Measurements from ENCODE around the gene PCMTD2.
"Not testable (repeated sequence)": the region's sequence is repeated elsewhere in the genome, so short reads cannot be mapped to it uniquely, and the experiment has no call there.

Gene PCMTD2

GRCh38 chr20:64224351-64225170, 31.0 kb upstream of the PCMTD2 start:
- no peak for DNase-seq (ENCODE audit: low read depth in 2 of 2)

DNA sequence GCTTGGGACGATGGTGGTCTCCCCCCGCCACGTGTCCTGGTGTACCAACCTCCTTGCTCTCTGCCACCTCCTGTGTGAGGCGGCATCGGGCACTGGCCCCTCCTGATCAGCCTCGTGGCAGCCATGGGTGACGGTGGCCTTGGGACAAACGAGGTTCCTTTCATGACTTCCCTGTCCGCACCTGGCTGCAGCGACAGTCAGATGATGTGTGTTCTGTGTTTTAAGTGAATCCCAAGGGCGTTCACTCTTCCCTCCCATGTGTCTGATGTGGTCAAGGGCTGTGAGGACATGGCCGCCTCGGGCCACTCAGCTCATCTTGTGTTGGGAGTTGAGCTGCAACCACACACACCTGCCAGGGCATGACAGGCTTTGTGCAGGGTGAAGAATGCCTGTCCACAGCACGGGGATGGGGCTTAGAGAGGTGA, 30.4 kb upstream of the PCMTD2 start:
- no peak for DNase-seq (ENCODE audit: low read depth in 2 of 2)

DNA sequence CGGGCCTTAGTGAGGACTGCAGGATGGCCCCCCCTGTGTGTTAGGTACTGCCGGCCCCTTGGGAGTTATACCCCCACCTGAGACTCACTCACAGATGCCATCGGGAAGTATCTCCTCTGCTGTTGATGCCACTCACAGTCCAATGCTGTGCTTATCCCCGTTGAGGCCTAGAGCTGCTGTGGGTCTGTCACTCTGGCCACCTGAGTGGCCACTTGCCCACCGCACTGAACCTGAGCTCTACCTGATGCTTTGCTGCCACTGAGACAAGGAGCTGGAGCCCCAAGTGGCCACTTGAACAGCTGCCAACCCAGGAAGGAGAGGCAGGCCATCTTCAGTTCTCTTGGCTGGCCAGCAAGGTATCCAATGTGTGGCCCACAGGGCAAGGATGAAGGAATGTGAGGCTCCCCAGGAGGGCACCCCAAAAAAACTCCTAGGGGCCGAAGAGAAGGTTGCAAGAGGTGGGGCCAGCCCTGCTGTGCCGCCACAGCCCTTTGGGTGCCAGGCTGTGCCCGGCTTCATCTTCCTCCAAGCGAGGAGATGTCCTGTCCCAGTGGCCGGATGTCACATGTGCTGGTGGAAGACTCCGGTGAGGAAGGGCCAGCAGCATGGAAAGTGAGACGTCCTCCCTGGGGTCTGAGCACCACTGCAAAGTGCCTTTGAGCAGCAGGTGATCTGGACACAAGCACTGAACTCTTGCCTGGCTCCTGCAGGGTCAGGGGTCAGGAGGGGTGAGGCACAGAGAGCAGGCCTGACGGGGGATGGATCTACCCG, 29.5 kb upstream of the PCMTD2 start:
- DNase-seq (ENCODE audit: low read depth in 2 of 2), result no peak

DNA sequence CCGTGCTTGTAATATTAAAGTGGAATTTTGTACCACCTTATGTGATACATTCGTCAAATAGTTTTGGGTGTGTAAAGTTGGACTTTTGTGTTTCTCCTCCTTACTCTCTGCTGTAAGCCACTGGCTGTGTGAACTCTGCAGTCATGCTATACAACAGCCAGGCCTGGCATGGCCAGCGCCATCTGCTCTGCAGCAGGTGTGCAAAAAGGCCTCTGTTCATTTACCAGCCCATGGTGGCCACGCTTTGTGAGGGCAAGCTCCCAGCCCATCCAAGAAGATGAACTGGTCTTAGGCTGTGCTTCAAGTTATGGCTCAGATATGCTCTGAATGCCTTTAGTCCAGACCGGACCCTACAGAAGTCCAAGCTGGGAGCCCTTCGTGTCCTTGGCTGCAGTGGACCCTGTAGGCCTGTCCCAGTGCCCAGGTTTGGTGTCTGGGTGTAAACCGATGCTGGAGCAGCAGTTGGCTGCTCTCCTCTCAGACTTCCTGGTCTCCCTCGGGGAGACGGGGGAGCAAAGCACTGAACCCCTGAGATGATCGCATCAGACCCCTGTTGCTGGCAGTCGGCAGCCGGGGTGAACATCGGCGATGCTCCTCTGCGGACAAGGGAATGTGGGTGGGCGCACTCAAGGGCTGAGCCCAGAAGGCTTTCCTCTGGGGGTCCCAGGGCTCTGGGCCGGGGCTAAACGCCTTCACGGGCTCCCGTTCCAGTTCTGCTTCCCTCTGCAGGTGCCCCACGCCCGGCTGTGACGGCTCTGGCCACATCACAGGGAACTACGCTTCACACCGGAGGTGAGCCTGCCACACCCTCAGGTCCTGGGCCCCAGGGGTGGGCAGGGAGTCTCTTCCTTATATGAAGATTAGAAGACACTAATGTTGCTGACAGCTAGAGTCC, 28.6 kb upstream of the PCMTD2 start:
- DNase-seq (ENCODE audit: low read depth in 2 of 2), result no peak

DNA sequence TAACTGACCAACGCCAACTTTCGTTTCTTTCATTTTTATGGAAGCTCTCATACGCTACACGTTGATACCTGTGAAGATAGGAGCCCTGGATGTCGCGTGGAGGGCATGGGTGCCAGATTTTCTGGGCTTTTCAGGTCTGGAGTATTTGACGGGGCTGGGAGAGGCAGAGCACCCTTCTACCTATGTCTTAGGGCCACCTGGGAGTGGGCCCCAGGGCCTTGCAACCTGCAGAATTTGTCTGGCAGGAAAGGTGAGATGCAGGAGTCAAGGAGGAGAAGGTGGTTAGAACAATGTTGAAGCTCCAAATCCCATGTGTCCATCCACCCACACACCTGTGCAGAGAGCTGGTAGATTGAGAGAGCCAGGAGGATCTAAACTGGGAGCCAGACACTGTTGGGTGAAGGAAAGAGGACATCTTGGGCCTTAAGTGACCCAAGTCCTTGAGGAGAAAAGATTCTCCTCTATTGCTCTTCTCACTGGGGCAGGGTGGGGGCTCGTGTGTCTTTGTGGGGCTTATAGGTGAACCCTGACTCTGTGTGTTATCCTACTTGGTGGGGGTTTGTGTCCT, 27.4 kb upstream of the PCMTD2 start:
- DNase-seq (ENCODE audit: low read depth in 2 of 2), result no peak

- no peak for DNase-seq (ENCODE audit: low read depth in 2 of 2)
Measured at GRCh38 chr20:64228751-64229506, 26.6 kb upstream of the PCMTD2 start.

DNA sequence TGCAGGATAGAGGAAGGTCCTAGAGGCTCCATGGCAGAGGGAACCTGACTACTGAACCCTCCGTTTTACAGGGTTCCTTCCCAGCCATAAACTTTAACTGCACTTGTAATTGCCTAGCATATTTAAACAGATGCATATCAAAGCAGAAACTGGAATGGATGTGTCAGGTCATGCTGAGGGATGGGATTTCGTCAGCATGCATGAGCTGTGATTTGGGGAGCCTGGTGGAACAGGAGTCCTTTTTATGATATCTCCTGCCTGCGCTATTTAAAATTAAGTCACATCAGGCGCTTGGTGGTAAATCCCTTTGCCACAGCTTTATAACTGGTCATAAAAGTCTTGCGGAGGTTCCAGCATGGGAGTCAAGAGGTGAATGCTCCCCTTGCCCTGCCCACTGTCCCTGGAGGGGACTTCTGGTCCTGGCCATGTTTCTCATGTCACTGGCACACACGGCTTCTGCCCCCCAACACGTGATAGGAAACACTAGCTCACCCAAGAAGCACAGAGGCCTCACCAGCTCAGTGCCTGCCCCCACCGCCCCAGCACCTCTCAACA, 26.0 kb upstream of the PCMTD2 start:
- DNase-seq (ENCODE audit: low read depth in 2 of 2), result no peak

- no peak for DNase-seq (ENCODE audit: low read depth in 2 of 2)
Measured at GRCh38 chr20:64230461-64231145, 24.9 kb upstream of the PCMTD2 start.

DNA sequence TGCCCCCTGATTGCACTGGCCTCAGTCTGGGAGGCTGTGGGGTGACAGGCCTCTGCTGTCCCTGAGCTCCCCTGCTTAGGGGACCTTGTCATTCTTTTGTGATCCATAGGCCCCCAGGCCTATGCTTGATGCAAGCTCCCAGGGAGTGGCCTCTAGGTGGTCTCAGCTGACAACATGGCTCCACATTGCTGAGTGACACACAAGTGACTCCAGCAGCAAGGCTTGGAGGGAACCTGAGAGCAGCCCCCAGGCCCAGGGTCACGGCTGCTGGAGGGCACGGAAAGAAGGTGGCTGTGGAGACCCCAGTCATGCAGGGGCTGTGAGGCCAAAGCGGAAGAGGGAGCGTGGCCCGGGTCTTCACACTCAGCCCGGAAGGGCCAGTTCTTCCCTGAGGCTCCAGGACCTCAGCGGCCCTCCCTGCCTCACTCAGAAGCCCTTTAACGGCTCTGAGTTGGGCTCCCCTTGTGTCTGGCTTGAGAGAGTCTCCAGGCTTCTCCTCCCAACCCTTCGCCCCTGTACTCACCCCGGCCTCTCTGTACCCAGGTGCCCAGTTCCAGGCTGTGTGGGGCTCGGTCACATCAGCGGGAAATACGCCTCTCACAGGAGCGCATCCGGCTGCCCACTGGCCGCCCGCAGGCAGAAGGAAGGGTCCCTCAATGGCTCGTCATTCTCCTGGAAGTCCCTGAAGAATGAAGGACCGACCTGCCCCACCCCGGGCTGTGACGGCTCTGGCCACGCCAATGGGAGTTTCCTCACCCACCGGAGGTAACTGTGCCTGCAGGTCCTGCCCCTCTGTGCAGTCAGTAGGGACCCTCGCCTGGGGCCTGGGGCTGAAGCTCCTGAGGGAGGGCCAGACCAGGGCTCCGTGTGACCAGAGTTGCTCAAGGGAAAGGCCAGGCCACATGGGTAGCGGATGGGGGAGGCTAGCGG, 23.7 kb upstream of the PCMTD2 start:
- DNase-seq (ENCODE audit: low read depth in 2 of 2), result no peak

GRCh38 chr20:64232794-64233193, 22.8 kb upstream of the PCMTD2 start:
- no peak for DNase-seq (ENCODE audit: low read depth in 2 of 2)

DNA sequence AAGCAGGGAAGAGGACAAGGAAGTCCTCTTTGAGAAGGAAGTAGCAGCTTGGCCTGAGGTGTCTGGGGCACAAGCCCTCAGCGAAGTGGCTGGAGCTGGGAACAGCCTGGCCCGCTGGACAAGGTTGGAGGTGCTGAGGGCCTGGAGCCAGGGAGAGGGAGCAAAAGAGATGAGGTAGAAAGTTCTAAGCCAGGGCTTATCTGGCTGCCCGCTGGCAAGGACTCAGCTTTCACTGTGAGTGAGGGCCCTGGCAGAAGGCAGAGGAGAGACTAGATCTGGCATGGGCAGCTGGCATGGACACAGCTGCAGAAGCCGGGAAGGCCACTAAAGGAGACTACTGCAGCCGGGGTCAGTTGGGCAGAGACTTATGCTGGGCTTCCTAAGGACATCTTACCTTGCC, 21.8 kb upstream of the PCMTD2 start:
- no peak for DNase-seq (ENCODE audit: low read depth in 2 of 2)

- DNase-seq (ENCODE audit: low read depth in 2 of 2), result no peak
Measured at GRCh38 chr20:64234291-64234791, 21.2 kb upstream of the PCMTD2 start.

DNA sequence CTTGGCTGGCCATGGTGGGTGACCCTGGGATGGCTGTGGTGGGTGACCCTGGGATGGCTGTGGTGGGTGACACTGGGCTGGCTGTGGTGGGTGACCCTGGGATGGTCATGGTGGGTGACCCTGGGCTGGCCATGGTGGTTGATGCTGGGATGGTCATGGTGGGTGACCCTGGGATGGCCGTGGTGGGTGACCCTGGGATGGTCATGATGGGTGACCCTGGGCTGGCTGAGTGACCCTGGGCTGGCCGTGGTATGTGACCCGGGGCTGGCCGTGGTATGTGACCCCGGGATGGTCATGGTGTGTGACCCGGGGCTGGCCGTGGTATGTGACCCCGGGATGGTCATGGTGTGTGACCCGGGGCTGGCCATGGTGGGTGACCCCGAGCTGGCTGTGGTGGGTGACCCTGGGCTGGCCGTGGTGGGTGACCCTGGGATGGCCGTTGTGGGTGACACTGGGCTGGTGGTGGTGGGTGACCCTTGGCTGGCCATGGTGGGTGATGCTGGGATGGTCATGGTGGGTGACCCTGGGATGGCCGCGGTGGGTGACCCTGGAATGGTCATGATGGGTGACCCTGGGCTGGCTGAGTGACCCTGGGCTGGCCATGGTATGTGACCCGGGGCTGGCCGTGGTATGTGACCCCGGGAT, 20.5 kb upstream of the PCMTD2 start:
- not testable (repeated sequence) for DNase-seq (ENCODE audit: low read depth in 2 of 2)

DNA sequence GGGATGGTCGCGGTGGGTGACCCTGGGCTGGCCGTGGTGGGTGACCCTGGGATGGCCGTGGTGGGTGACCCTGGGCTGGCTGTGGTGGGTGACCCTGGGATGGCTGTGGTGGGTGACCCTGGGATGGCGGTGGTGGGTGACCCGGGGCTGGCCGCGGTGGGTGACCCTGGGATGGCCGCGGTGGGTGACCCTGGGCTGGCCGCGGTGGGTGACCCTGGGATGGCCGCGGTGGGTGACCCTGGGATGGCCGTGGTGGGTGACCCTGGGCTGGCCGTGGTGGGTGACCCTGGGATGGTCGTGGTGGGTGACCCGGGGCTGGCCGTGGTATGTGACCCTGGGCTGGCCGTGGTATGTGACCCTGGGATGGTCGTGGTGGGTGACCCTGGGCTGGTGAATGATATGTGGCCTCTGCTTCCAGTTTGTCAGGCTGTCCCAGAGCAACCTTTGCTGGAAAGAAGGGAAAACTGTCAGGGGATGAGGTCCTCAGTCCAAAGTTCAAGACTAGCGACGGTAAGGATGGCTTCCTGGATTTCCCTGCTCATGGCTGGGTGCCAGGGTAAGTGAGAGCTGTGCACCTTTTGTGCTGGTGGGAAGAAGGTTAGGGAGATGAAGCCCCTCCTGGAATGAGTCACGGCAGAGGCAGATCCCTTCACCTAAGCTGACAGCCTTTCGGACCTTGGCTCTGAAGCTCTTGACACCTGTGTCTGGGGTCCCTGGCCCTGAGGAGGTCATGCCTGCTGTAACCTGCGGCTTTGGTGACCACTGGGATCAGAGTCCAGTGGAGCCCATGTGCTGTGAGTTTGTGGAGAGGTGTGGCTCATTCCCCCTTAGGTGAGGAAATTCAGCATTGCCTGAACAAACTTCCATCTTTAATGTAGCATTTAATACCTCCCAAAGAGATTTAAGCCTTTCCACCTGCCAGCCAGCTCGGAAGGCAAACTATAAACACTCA, 19.1 kb upstream of the PCMTD2 start:
- no peak for DNase-seq (ENCODE audit: low read depth in 2 of 2)

GRCh38 chr20:64237316-64237715, 18.2 kb upstream of the PCMTD2 start:
- DNase-seq (ENCODE audit: low read depth in 2 of 2), result no peak

GRCh38 chr20:64238115-64238825, 17.3 kb upstream of the PCMTD2 start:
- no peak for DNase-seq (ENCODE audit: low read depth in 2 of 2)
